Measurements from ENCODE around the gene CBR3. TPM values are rescaled to one million over a fixed set of nuclear protein-coding genes. Genes with fewer than 3 reads are reported as not detected.

Gene CBR3
- total and polyA plus RNA-seq, 2 donors (not counting 3 experiments of a cell fraction or from before 2014, with no cell fraction given): 9.7 to 13.3 TPM

- H3K27ac ChIP-seq (ENCODE audit: insufficient read depth, low read depth, low read length): no peak overlapping the region
- no TSS peak for BruUV-seq (replicated peaks)
- DNase-seq (ENCODE audit: low read depth, low spot score): no peak
- ChIA-PET POLR2A (no interaction called here), CTCF (no interaction called here)
- H2AFZ ChIP-seq (ENCODE audit: low read depth, low read length): no peak overlapping the region
- H4K20me1 ChIP-seq (replicated peaks; ENCODE audit: control insufficient read depth, extremely low read depth, insufficient read depth, low read length): no peaks in the 10 kb centered on the region
- no peaks in the 10 kb centered on the region for H3K27me3 ChIP-seq (ENCODE audit: control insufficient read depth in 2 of 2, insufficient read depth in 2 of 2, low read length in 2 of 2)
- no peaks in the 10 kb centered on the region for H3K79me2 ChIP-seq (ENCODE audit: control insufficient read depth, insufficient read depth, low read length)
- no peak overlapping the region for H3K4me3 ChIP-seq (replicated peaks in 1 of 3; ENCODE audit: insufficient read depth in 1 of 3, low read depth in 1 of 3, low read length in 3 of 3)
- H3K9me1 ChIP-seq (replicated peaks; ENCODE audit: control insufficient read depth, extremely low read depth, insufficient read depth, low read length): no peaks in the 10 kb centered on the region
- FAIRE-seq: no peak
- dilution Hi-C loops (cut with MboI; ENCODE audit: extremely low pct_ligation_motif_present, low sequenced_read_pairs): no loop called here
- no peak overlapping the region for H3K4me2 ChIP-seq (ENCODE audit: insufficient read depth, low read length)
- peaks cover 8% of the 10 kb centered on the region for H3K4me1 ChIP-seq (ENCODE audit: control insufficient read depth, extremely low read depth, insufficient read depth, low read length)
- TF ChIP-seq CTCF (IDR thresholded peaks at IDR 0.05; ENCODE audit: extremely low read depth in 1 of 2, insufficient read depth in 1 of 2, low read depth in 1 of 2, low read length in 2 of 2): no peak
- no peak for TF ChIP-seq POLR2A (IDR thresholded peaks at IDR 0.05; ENCODE audit: low read depth, low read length)
- TF ChIP-seq JUN (IDR thresholded peaks at IDR 0.05; ENCODE audit: borderline replicate concordance, insufficient read depth, insufficient read length, low read depth): no peak
- TF ChIP-seq EZH2 (IDR thresholded peaks at IDR 0.05; ENCODE audit: borderline replicate concordance, low read depth, low read length, severe bottlenecking): no peak
- TF ChIP-seq GATA2 (IDR thresholded peaks at IDR 0.05; ENCODE audit: insufficient read depth, insufficient read length, low read depth, low read length): no peak
- TF ChIP-seq MAX (IDR thresholded peaks at IDR 0.05; ENCODE audit: insufficient read depth, insufficient read length): no peak
- TF ChIP-seq MYC (IDR thresholded peaks at IDR 0.05; ENCODE audit: low read depth, low read length): no peak
- no peak for TF ChIP-seq FOS (IDR thresholded peaks at IDR 0.05; ENCODE audit: borderline replicate concordance, insufficient read depth, low read length)
- no peak for TF ChIP-seq POLR2AphosphoS5 (IDR thresholded peaks at IDR 0.05; ENCODE audit: insufficient read depth, low read depth, low read length)
- intact Hi-C loops (cut with micrococcal nuclease): no loop called here
- no peaks in the 10 kb centered on the region for H3K36me3 ChIP-seq (ENCODE audit: control insufficient read depth in 2 of 2, extremely low read depth in 1 of 2, insufficient read depth in 2 of 2, low read length in 2 of 2)
- no peaks in the 10 kb centered on the region for H3K9me3 ChIP-seq (replicated peaks; ENCODE audit: control insufficient read depth, insufficient read depth, low read length)
- no peak overlapping the region for H3K9ac ChIP-seq (replicated peaks; ENCODE audit: extremely low read depth, insufficient read depth, low read length)
Measured at GRCh38 chr21:36160850-36161178, 25.9 kb downstream of the CBR3 start.

Measured in endothelial cell of umbilical vein (primary cell).